Measurements from ENCODE around the gene THSD8. TPM values are rescaled to one million over a fixed set of nuclear protein-coding genes. Genes with fewer than 3 reads are reported as not detected.

The THSD8 gene
- total RNA-seq, result not detected in 2 replicates

DNA sequence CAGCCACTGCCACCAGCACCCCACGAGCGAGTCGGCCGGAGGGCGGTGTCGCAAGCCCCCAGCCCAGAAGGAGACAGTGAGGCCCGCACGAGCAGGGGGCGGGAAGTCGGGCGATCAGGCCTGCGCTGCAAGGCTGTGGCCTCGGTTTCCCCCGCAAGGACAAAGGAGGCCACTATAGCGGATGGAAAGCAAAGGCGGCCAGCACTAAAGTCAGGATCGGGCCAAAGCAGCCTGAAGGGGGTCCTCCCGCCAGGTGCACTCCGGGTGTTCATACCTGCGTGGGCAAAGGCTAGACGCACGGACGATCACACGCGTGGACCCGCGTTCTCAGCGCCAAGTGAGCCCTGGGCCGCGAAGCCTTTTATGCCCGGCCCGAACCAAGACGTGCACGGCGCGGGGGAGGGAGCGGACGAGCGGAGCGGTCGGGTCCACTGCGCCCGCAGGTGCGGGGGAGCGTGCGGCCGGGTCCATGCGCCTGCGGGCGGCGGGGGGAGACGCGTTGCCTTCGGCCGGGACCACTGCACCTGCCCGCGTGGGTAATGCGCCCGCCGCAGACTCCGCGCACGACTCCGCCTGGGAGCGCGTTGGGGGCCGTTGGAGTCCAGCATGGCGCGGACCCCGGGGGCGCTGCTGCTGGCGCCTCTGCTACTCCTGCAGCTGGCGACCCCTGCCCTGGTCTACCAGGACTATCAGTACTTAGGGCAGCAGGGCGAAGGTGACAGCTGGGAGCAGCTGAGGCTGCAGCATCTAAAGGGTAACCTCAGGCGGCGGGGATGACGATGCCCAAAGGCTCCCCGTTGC is at the start of gene THSD8, which contains the start of gene PRDX2:
Gene THSD8 (plus strand): TSS at position 604 of the 801 bp plus-strand sequence. CDS start 3 bp downstream, at position 607.
Gene PRDX2 (minus strand): TSS at position 335 of the 801 bp plus-strand sequence. CDS start 539 bp downstream, outside the sequence.

DNA sequence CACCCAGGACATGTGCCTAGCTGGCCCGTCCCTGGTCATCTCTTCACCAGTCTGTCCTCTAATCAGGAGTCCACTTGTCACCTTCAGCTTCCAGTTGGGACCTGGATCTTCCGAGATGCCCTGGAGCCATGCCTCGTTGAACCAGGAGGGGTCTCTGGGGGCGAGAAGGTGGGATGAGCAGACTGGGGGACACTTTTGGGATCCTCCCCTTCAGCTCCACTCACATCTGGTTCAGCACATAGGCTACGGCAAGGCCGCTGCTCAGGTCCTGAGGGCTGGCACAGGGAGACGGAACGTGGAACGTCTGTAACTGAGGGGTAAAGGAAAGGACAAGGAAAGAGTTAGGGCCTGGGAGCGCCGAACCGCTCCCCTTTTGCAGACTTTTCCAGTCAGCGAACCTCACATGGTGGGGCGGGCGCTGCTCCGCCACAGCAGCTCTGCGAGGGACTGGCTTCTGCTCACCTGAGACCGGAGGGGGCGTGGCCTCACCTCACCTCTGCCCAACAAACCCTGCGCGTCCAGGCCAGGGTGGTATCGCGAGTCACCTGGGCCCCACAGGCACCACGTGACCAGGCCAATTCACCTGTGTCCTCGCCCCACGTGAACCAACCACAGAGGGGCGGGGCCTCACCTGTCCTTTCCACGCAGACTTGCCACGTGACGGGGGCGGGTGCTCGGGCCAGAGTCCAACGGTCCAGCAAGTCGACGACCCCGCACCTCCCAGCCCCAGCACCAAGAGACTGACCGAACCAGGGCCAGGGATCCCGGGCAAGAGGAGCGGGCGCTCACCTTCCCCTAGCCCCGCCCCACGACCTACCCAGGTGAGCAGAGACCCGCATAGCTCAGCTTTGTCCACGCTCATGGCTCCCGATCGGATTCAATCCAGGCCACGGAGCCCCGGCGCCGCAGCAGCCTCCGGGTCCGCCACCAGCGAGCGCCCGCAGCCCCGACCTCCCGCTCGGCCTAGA is 27.0 kb upstream of the THSD8 start, which contains the start of gene HOOK2:
Gene HOOK2 (minus strand): TSS at position 965 of the 968 bp plus-strand sequence. CDS start 103 bp downstream, at position 862.

DNA sequence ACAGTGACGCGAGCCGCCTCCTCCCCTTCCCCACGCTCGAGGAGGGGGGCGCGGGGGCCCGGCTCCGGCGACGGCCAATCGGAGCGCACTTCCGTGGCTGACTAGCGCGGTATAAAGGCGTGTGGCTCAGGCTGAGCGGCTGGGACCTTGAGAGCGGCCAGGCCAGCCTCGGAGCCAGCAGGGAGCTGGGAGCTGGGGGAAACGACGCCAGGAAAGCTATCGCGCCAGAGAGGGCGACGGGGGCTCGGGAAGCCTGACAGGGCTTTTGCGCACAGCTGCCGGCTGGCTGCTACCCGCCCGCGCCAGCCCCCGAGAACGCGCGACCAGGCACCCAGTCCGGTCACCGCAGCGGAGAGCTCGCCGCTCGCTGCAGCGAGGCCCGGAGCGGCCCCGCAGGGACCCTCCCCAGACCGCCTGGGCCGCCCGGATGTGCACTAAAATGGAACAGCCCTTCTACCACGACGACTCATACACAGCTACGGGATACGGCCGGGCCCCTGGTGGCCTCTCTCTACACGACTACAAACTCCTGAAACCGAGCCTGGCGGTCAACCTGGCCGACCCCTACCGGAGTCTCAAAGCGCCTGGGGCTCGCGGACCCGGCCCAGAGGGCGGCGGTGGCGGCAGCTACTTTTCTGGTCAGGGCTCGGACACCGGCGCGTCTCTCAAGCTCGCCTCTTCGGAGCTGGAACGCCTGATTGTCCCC is 10.4 kb upstream of the THSD8 start, which contains the start of gene JUNB:
Gene JUNB (plus strand): TSS at position 142 of the 706 bp plus-strand sequence. CDS start 286 bp downstream, at position 428.

GRCh38 chr19:12806242-12807081 is 4.6 kb downstream of the THSD8 start, which contains the start of gene RNASEH2A:
RNASEH2A (plus strand) TSS chr19:12806584; CDS start chr19:12806674, 90 bp downstream.

GRCh38 chr19:12834566-12834943 is 32.7 kb downstream of the THSD8 start, which contains the start of gene RTBDN:
RTBDN (minus strand) TSS chr19:12834579; CDS start chr19:12829979, 4,600 bp downstream.

DNA sequence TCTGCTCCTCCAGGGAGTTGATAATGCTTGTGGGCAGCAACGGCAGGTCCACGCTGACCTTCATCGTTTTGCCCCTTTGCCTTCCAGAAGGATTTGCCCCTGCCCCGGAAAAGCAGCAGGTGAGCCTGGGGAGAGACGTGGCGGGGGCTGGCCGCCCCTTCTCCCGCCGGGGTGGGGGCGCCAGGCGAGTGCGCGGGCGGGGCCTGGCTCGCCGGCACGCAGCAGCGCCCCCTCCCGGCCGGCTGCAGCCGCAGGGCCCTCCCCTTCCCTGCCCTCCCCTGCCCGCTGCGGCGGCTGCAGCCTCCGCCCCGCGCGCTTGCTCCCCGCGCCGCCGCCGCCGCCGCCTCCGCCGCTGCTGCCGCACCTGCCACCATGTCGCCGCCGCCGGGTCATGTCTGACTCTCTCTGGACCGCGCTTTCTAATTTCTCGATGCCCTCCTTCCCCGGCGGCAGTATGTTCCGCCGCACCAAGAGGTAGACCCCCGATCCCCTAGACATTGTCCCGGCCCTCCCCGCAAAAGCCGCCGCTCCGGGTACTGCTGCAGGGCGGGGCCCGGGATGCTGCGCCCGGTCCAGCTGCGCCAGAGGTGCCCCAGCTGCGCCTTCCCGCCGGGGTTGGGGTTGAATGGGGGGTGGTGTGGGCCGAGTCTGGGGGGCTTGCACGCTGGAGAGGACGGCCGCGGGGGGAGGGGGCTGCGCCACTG is 36.5 kb downstream of the THSD8 start, which contains the start of gene MAST1:
Gene MAST1 (plus strand): TSS at position 334 of the 704 bp plus-strand sequence. CDS start 58 bp downstream, at position 392.

Other genes with a start within 250 kb of the THSD8 start
- 4.5 and 8.0 TPM in 2 replicates for gene ZNF490, start 191.3 kb upstream of the THSD8 start, total RNA-seq
- 9.2 and 17.8 TPM in 2 replicates for gene ZNF791, start 191.1 kb upstream of the THSD8 start, total RNA-seq
- 54.9 and 120 TPM in 2 replicates for gene MAN2B1, start 135.3 kb upstream of the THSD8 start, total RNA-seq
- gene WDR83, start 135.3 kb upstream of the THSD8 start, total RNA-seq, result 8.2 and 15.2 TPM in 2 replicates
- gene DHPS, start 120.2 kb upstream of the THSD8 start, total RNA-seq, result 75.2 and 80.9 TPM in 2 replicates
- not detected in 2 replicates for gene GNG14, start 114.1 kb upstream of the THSD8 start, total RNA-seq
- gene FBXW9, start 105.4 kb upstream of the THSD8 start, total RNA-seq, result 11.2 and 12.2 TPM in 2 replicates
- gene TNPO2, start 78.1 kb upstream of the THSD8 start, total RNA-seq, result 15.9 and 22.0 TPM in 2 replicates
- gene TRIR, start 67.4 kb upstream of the THSD8 start, total RNA-seq, result 357 and 460 TPM in 2 replicates
- gene GET3, start 64.6 kb upstream of the THSD8 start, total RNA-seq, result 101 and 128 TPM in 2 replicates
- not detected in 2 replicates for gene BEST2, start 50.3 kb upstream of the THSD8 start, total RNA-seq
- gene HOOK2, start 26.5 kb upstream of the THSD8 start, total RNA-seq, result 7.1 and 9.2 TPM in 2 replicates
- gene JUNB, start 10.6 kb upstream of the THSD8 start, total RNA-seq, result 64.7 and 67.1 TPM in 2 replicates
- gene PRDX2, start 269 bp upstream of the THSD8 start, total RNA-seq, result 201 and 211 TPM in 2 replicates
- gene RNASEH2A, start 4.5 kb downstream of the THSD8 start, total RNA-seq, result 36.4 and 46.4 TPM in 2 replicates
- gene RTBDN, start 32.5 kb downstream of the THSD8 start, total RNA-seq, result not detected in 2 replicates
- gene MAST1, start 36.4 kb downstream of the THSD8 start, total RNA-seq, result 2.6 TPM in 1 of 2 replicates, not detected in the other
- gene DNASE2, start 79.4 kb downstream of the THSD8 start, total RNA-seq, result 36.9 and 41.3 TPM in 2 replicates
- not detected in 2 replicates for gene KLF1, start 85.1 kb downstream of the THSD8 start, total RNA-seq
- gene GCDH, start 89.1 kb downstream of the THSD8 start, total RNA-seq, result 32.0 and 42.9 TPM in 2 replicates
- gene SYCE2, start 117.2 kb downstream of the THSD8 start, total RNA-seq, result 0.13 and 0.64 TPM in 2 replicates
- gene FARSA, start 131.6 kb downstream of the THSD8 start, total RNA-seq, result 91.5 and 95.4 TPM in 2 replicates
- gene CALR, start 136.5 kb downstream of the THSD8 start, total RNA-seq, result 1,347 and 1,380 TPM in 2 replicates
- 151 and 158 TPM in 2 replicates for gene RAD23A, start 143.8 kb downstream of the THSD8 start, total RNA-seq
- 70.1 and 88.1 TPM in 2 replicates for gene GADD45GIP1, start 155.2 kb downstream of the THSD8 start, total RNA-seq
- gene DAND5, start 167.5 kb downstream of the THSD8 start, total RNA-seq, result 0.07 TPM in 1 of 2 replicates, not detected in the other
- gene NFIX, start 193.4 kb downstream of the THSD8 start, total RNA-seq, result 7.1 and 8.8 TPM in 2 replicates